Sigmoid colon (tissue), 7 donors: Measurements from ENCODE around the gene RHEB. TPM values are rescaled to one million over a fixed set of nuclear protein-coding genes. Genes with fewer than 3 reads are reported as not detected.
"Not testable (repeated sequence)": the region's sequence is repeated elsewhere in the genome, so short reads cannot be mapped to it uniquely, and the experiment has no call there.

Experiments used
- DNase-seq: peaks from one replicate; pipeline ENCODE4 v3.0.0-alpha.2; 2019
- H3K27ac ChIP-seq, 4 donors: fragments of 200-600 bp; sonication (generic); one replicate each; pipeline ENCODE4 v1.5.1; 2016 to 2019; ENCODE audit warnings: mild to moderate bottlenecking in 1 of 4
- H3K27me3 ChIP-seq, 3 donors: fragments of 200-600 bp; sonication (generic); one replicate each; pipeline ENCODE4 v1.5.1; 2019; ENCODE audit warnings: mild to moderate bottlenecking in 1 of 3
- H3K36me3 ChIP-seq, 4 donors: fragments of 200-600 bp; sonication (generic); one replicate each; pipeline ENCODE4 v1.5.1; 2016 to 2019
- H3K4me1 ChIP-seq, 4 donors: fragments of 200-600 bp; sonication (generic); one replicate each; pipeline ENCODE4 v1.5.1; 2017 to 2019
- H3K4me3 ChIP-seq, 4 donors: fragments of 200-600 bp; sonication (generic); one replicate each; pipeline ENCODE4 v1.5.1; 2017 to 2019; ENCODE audit warnings: mild to moderate bottlenecking in 2 of 4, moderate library complexity in 1 of 4
- H3K9me3 ChIP-seq, 4 donors: fragments of 200-600 bp in 3 of 4; sonication (generic) in 3 of 4; one replicate each; pipeline versions ENCODE4 v1.5.1 to v1.6.1; 2013 to 2019
- EP300 ChIP-seq, 4 donors: sonication (generic); formaldehyde crosslinking; IDR thresholded peaks; one replicate each; pipeline ENCODE4 v1.6.1; 2017; ENCODE audit warnings: antibody characterized with exemption in 4 of 4
- POLR2A ChIP-seq, 2 donors: fragments of 450-650 bp; IDR thresholded peaks; one replicate each; pipeline ENCODE4 v1.6.1; 2016; ENCODE audit warnings: antibody characterized with exemption in 2 of 2, mild to moderate bottlenecking in 2 of 2, moderate library complexity in 2 of 2
- POLR2AphosphoS5 ChIP-seq, 4 donors: sonication (generic); formaldehyde crosslinking; IDR thresholded peaks; one replicate each; pipeline ENCODE4 v1.6.1; 2017; ENCODE audit warnings: antibody characterized with exemption in 4 of 4
- WGBS, 2 donors: extraction: QIAGEN DNeasy Blood & Tissue Kit; methylation state at CpG; one replicate each; pipeline ENCODE4 v1.1.7; 2013; 5-methylcytosine and 5-hydroxymethylcytosine counted together
- intact Hi-C: fragments of 100-400 bp; cut with DNase I; formaldehyde crosslinking; loops from one replicate; pipeline ENCODE4 v1.15.1; 2023
- polyA plus RNA-seq, 3 donors: library from polyadenylated mRNA; stranded (reverse); fragments of 200-250 nt; gene quantifications; one replicate each; pipeline ENCODE4 v1.2.3, GENCODE V29; 2013
- total RNA-seq, 4 donors: library from RNA; depleted of rRNA; stranded (reverse); fragments of >200 nt; gene quantifications; one replicate each; pipeline ENCODE4 v1.1.0, GENCODE V29; 2016
- TF ChIP-seq, protein P1 (sequence below), 4 experiments: fragments of 450-650 bp in 3 of 4; fragments of 200-600 bp in 1 of 4; IDR thresholded peaks; one replicate each; pipeline ENCODE4 v1.5.1; 2016 to 2019; ENCODE audit warnings: antibody characterized with exemption in 4 of 4, mild to moderate bottlenecking in 3 of 4, moderate library complexity in 2 of 4
- donor health status: healthy with polysubstance abuse.
- donor health status: Bipolar disorder and iron deficiency.
- donor health status: healthy.

RHEB gene
- total and polyA plus RNA-seq, 7 donors: 48.3 to 162 (median 121) TPM

DNA sequence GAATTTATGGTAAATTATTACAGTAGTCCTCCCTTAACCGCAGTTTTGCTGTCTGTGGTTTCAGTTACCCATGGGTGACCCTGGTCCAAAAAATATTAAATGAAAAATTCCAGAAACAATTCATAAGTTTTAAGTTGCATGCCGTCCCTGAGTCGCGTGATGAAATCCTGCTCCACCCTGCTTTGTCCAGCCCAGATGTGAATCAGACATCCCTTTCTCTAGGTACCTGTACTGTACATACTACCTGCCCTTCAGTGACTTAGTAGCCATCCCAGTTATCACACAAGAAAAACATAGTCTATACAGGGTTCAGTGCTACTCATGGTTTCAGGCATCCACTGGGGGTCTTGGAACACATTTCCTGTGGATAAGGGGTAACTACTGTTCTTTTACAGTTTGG lies 20.5 kb upstream of the RHEB start:
- H3K27me3 ChIP-seq: no peaks in the 10 kb centered on the region
- H3K36me3 ChIP-seq: no peaks in the 10 kb centered on the region
- no peak overlapping the region for H3K4me3 ChIP-seq
- H3K9me3 ChIP-seq: no peaks in the 10 kb centered on the region
- H3K27ac ChIP-seq: peak overlapping the region in 2 of 4 donors; percentile 78 to 84
- TF ChIP-seq, protein P1, sequence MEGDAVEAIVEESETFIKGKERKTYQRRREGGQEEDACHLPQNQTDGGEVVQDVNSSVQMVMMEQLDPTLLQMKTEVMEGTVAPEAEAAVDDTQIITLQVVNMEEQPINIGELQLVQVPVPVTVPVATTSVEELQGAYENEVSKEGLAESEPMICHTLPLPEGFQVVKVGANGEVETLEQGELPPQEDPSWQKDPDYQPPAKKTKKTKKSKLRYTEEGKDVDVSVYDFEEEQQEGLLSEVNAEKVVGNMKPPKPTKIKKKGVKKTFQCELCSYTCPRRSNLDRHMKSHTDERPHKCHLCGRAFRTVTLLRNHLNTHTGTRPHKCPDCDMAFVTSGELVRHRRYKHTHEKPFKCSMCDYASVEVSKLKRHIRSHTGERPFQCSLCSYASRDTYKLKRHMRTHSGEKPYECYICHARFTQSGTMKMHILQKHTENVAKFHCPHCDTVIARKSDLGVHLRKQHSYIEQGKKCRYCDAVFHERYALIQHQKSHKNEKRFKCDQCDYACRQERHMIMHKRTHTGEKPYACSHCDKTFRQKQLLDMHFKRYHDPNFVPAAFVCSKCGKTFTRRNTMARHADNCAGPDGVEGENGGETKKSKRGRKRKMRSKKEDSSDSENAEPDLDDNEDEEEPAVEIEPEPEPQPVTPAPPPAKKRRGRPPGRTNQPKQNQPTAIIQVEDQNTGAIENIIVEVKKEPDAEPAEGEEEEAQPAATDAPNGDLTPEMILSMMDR (IDR thresholded peaks at IDR 0.05): no peak
- TF ChIP-seq POLR2A (IDR thresholded peaks at IDR 0.05): no peak
- no peak for TF ChIP-seq EP300 (IDR thresholded peaks at IDR 0.05)
- TF ChIP-seq POLR2AphosphoS5 (IDR thresholded peaks at IDR 0.05): no peak
- intact Hi-C loops: no loop called here
- peaks cover 0 to 33% (median 30%) of the 10 kb centered on the region in 4 donors for H3K4me1 ChIP-seq
- WGBS, 2 donors: 94 to 97% methylated on average over 4 of the region's 4 CpGs
- no peak for DNase-seq

DNA sequence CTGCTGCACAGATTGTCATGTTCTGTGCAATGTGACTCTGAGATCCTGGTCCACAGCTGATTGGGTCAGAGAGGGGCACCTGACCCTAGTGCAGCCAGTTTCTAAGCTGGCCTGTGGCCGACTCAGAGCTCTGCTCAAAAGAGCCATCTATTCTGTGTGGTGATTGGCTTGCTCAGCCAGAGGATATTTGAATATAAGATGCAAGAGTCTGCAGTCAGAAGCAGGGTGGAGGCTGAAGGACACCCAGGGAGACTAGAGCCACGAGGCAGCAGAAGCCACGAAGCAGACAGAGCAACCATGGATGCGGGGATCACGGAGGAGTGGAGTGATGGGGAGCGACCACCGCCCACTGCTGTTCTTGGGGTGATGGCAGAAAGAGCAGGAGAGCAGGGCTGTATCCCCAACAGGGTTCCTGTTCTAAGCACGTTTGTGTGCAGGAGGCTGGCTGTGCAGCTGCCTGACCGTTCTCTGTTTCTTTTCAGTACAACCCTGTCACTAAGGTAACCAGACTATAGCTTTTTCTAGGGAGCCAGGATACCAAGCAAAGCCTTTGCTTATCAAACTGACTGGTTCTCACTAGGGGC lies 19.5 kb upstream of the RHEB start:
- peaks cover 0 to 33% (median 30%) of the 10 kb centered on the region in 4 donors for H3K4me1 ChIP-seq
- intact Hi-C loops: no loop called here

DNA sequence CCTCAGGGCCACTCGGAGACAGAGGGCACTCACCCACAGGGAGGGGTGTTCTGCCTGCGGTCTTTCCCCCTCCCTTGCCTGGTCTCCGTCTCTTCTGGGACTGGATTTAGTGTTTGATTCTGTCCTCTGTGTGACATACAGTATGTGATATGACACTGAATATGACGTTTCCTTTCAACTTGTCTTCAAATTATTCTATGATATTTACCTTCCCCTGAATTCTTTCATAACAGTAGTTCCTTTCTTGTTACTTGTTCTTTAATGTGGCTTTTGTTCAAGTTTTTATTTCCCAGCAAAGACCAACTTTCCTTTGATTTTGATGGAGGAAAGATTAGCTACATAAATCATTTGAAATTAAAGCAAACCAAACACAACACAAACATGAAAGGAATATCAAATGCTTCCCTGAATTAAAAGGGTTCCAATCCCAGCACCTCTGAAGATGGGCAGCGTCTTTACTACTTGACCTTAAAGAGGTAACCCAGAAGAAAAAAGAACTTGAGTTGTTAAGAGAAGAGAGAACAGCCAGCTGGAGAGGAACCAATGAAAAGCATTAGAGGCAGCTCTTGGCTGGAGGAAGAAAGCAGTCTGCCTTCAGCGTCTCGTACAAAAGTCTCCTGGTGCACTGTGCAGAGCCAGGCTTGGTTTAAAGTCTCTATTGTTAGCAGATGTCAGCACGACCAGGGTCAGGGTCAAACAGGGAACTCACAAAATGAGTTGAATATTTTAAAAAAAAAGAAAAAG lies 18.3 kb upstream of the RHEB start:
- TF ChIP-seq EP300 (IDR thresholded peaks at IDR 0.05): peak in 2 of 4 donors; percentile 40 to 68
- TF ChIP-seq POLR2A (IDR thresholded peaks at IDR 0.05): no peak
- peak; percentile 58 to 70 (median 62) for TF ChIP-seq POLR2AphosphoS5 (IDR thresholded peaks at IDR 0.05)
- intact Hi-C loops: no loop called here
- no peaks in the 10 kb centered on the region for H3K9me3 ChIP-seq
- peaks cover 0 to 33% (median 30%) of the 10 kb centered on the region in 4 donors for H3K4me1 ChIP-seq
- WGBS, 2 donors: 14 to 35% methylated on average over 8 of the region's 8 CpGs
- no peaks in the 10 kb centered on the region for H3K36me3 ChIP-seq
- H3K4me3 ChIP-seq: no peak overlapping the region
- no peaks in the 10 kb centered on the region for H3K27me3 ChIP-seq
- peak overlapping the region; percentile 78 to 84 (median 80) for H3K27ac ChIP-seq
- peak; percentile 87 for DNase-seq

More for the DNA sequence above, 19.5 kb upstream of the RHEB start:
- 76% methylated on average over 9 of the region's 9 CpGs for WGBS, 2 donors
- no peak for DNase-seq
- Histone ChIP-seq H3K4me3 (no peak overlapping the region), H3K27me3 (no peaks in the 10 kb centered on the region), H3K36me3 (no peaks in the 10 kb centered on the region), H3K9me3 (no peaks in the 10 kb centered on the region), H3K27ac (peak overlapping the region; percentile 78 to 84 (median 80))
- TF ChIP-seq, protein P1 (IDR thresholded peaks at IDR 0.05): no peak
- TF ChIP-seq POLR2AphosphoS5 (IDR thresholded peaks at IDR 0.05): peak in 1 of 4 donors; percentile 33

DNA sequence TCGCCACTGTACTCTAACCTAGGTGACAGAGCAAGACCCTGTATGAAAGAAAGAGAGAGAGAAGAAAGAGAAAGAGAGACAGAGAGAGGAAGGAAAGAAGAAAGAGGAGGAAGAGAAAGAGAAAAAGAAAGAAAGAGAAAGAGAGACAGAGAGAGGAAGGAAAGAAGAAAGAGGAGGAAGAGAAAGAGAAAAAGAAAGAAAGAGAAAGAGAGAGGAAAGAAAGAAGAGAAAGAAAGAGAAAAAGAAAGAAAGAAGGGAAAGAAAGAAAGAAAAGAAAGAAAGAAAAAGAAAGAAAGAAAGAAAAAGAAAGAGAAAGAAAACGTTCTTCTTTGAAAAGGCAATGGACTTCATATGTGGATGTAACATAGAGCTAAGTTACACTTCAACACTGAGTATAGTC lies 16.5 kb upstream of the RHEB start:
- H3K9me3 ChIP-seq, H3K4me3 ChIP-seq, H3K27ac ChIP-seq, H3K27me3 ChIP-seq, H3K36me3 ChIP-seq, DNase-seq, intact Hi-C loops: not testable (repeated sequence)
- 83 to 88% methylated on average over 2 of the region's 2 CpGs for WGBS, 2 donors
- H3K4me1 ChIP-seq: peaks cover 0 to 33% (median 30%) of the 10 kb centered on the region in 4 donors

DNA sequence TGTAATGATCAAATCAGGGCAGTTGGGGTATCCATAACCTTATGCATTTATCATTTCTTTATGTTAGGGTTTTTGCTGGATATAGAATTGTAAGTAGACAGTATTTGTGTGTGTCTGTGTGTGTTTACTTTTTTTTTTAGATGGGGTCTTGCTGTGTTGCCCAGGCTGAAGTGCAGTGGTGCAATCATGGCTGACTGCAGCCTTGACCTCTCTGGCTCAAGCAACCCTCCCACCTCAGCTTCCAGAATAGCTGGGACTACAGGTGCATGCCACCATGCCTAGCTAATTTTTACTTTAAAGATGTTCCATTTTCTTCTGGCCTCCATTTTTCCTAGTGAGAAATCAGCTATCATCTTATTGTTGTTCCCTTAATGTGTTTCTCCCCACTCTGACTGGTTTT lies 10.1 kb upstream of the RHEB start:
- intact Hi-C loops: loop anchor here (10.0 kb wide), 1 partner anchor 165 kb away; no protein-coding TSS in a partner anchor
- H3K4me3 ChIP-seq: no peak overlapping the region

DNA sequence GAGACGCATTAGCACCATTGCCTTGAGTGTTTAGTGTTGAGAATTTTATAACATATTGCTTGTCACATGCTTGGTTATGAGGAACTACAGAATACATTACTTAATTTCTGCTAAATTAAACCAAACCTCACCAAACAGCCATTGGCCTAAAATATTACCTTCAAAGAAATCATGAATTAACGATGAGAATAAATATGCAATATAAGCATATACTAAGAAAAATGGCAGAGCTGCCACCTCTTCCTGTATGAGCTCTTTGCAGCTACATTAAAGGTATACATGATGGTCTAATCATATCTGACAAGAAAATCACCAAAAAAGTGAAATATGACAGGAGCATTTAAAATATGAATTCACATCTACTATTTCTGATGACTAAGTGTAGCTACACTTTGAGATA lies 5.2 kb upstream of the RHEB start:
- Histone ChIP-seq H3K27ac (no peak overlapping the region), H3K9me3 (no peaks in the 10 kb centered on the region), H3K4me3 (no peak overlapping the region), H3K27me3 (no peaks in the 10 kb centered on the region), H3K4me1 (peaks cover 0 to 10% (median 8%) of the 10 kb centered on the region in 4 donors), H3K36me3 (no peaks in the 10 kb centered on the region)
- TF ChIP-seq POLR2AphosphoS5 (IDR thresholded peaks at IDR 0.05) (no peak), EP300 (IDR thresholded peaks at IDR 0.05) (no peak), POLR2A (IDR thresholded peaks at IDR 0.05) (no peak)
- TF ChIP-seq, protein P1 (IDR thresholded peaks at IDR 0.05): no peak
- intact Hi-C loops: loop anchor here (10.0 kb wide), 1 partner anchor 160 kb away; no protein-coding TSS in a partner anchor
- DNase-seq: no peak
- WGBS, 2 donors: 90 to 96% methylated on average over 2 of the region's 2 CpGs

More for the DNA sequence above, 10.1 kb upstream of the RHEB start:
- Histone ChIP-seq H3K9me3 (no peaks in the 10 kb centered on the region), H3K27me3 (no peaks in the 10 kb centered on the region), H3K4me1 (no peaks in the 10 kb centered on the region), H3K36me3 (no peaks in the 10 kb centered on the region), H3K27ac (no peak overlapping the region)
- TF ChIP-seq EP300 (IDR thresholded peaks at IDR 0.05): no peak
- DNase-seq: no peak
